Head of caudate nucleus (tissue), 42 donors: ENCODE data around the gene GPR62.

Experiments used
- DNase-seq, 42 donors: peaks; one replicate each; pipeline versions ENCODE4 v3.0.0 to v3.0.0-alpha.2; 2020 to 2021; ENCODE audit warnings: mixed read lengths in 7 of 42
- intact Hi-C: fragments of 100-400 bp; cut with DNase I; formaldehyde crosslinking; loops from one replicate; pipeline ENCODE4 v1.15.0; 2022

GPR62 gene

DNA sequence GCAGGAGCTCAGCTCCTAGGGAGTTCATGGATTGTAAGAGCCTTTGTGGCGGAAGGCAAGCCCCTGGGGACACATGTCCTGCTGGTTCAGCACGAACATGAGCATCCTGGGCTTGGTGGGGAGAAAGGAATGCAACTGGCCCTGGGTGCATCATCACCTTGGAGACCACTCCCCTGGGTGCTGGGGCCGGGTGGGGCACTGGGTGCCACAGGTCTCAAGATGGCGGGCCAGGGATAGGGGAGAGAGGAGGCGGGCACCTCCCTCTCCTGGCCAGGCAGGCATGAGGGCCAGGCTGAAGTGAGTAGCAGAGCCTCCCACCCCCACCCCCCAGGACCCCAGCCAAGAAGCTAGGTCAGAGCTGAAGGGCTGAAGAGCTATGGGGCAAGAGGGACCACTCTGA lies 11.3 kb downstream of the GPR62 start:
- intact Hi-C loops, result no loop called here
- peak in 9 of 42 donors; percentile 20 to 62 (median 33) for DNase-seq

DNA sequence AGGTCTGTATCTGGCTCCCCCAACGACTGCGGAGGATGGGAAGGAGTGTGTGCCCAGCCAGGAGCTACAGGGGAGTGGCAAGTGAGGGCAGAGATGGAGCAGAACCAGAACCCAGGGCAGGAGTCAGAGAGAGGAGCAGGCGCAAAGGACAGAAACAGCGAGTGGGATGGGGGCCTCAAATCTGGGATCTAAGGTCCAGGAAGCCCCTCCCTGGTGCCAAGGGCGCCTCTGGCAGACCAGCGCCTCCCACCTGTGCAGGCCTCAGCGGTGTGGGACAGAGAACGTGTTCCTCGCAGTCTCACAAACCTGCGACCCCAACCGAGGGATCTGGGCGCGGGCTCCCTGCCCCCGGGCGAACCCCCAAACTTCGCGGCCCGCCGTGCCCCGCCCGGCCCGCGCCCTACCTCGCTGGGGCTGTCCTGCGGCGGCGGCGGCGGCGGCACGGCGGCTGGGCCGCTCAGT lies 11.8 kb downstream of the GPR62 start:
- DNase-seq, result peak in 1 of 42 donors; percentile 47
- intact Hi-C loops, result no loop called here

DNA sequence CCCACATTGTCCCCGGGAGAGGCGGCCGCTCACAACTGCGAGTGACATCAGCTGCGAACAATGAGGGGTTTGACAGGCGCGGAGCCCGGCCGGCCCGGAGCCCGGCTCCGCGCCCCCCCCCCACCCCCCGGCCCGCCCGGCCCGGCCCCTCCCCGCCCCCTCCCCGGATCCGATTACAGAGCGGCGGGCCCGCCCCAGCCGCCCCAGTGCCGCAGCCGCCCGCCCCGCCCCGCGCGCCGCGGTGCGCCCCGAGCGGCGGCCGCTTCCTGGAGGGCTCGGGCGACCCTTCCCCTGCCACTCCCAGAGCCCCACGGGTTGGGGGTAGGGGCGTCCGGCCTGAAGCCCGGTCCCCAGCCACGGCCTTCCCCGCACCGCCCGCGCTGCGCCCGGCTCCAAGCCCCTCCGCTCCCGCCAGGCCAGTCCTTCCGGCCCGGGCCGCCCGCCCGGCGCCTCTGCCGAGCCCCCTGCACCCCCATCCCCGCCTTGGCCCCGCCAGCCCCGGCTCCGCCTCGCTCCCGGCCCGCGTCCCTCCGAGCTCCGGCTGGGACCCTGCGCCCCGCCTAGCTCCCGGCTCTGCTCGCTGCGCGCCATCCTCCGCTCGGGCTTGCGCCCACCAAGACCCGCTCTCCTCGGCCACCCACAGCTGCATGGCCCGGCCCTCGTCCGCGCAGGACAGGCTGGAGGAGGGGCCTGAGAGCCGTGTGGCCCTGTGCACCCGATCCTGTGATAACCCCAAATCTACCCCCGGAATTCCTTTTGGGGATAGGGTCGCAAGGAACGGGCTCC lies 12.4 kb downstream of the GPR62 start, which contains the start of gene PCBP4:
Gene PCBP4, minus strand, starts transcription at position 71 of the 786 bp plus-strand sequence. CDS start 6,214 bp downstream, outside the sequence.
- intact Hi-C loops, result no loop called here
- DNase-seq, result peak; percentile 74 to 94 (median 86)

DNA sequence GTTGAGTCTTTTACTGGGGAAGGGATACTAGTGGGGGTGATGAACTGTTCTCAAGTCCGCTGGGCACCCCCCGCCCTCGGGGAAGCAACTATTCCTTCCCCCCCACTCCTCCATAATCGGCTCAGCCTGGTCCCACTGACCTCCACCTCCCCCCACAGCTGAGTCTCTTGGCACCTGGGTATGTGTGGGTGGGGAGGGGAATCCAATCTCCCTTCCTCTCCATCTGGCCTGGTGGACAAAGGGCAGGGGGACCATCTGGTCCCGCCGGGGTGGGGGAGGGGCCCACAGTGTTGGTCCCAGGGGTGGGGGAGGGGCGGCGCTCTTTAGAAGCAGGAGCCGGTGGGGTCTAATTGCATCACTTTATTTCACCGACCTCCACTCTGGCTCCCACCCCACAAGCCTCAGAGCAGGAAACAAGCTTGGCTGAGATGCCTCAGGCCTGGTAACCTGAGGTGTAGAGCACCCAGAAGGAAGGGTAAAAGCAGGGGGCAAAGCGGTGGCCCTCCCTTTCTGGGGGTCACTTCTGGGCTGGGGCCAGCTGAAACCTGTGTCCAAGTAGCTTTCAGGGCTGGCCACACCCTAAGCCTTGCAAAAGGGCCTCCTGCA lies 13.1 kb downstream of the GPR62 start:
- DNase-seq, result peak in 10 of 42 donors; percentile 13 to 67 (median 30)
- intact Hi-C loops, result no loop called here

DNA sequence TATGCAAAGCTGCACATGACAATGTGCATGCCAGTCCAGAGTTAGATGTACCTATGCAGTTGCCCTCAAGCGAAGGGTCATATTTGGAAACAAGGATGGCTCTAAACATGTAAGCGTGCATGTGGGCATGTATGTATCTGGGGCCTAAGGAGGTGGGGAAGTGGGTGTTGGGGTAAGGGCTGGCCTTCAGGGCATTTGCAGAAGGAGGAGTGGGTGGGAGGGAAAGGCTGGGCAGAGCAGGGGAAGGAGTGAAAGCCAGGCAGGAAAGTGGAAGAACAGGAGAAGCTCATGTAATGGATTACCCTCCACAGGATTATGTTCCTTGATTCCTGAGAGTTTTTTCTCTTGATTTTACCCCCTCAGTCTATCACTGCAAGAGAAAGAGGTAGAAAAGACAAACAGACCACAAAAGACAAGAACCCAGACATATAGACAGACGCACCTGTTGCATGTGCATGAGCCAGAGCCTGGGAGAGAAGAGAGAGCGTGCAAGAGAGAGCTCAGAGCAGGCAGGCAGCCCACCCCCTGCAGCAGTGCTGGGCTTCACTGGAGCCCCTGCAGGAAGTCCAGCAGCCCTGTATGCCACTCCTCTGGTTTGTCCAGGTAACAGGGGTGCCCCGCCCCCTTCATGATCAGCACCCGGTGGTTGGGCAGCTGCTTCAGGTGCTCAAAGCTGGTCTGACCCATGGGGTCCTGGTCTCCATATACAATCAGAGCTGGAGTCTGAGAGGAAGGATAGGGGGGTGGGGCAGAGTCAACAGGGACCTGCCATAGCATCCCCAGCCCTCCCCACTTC lies 13.9 kb downstream of the GPR62 start:
- no peak for DNase-seq
- intact Hi-C loops, result no loop called here

DNA sequence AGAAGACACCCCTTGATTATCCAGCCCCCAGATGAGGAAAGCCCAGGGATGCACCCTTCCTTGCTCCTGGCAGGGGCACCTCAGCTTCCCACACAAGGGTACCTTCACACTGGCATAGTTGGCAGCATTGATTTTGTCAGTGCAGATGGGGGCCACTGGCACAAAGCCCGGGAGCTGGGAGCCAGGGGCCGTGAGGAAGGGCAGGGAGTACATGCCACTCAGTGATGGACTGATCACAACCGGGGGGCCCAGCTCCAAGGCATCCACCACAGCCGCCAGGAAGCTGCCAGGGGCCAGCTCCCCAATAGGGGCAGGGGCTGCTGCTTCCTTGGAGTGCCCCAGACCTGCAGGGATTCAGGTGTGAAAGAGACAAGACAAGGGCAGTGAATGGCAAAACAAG lies 14.7 kb downstream of the GPR62 start:
- DNase-seq, result no peak
- intact Hi-C loops, result no loop called here

DNA sequence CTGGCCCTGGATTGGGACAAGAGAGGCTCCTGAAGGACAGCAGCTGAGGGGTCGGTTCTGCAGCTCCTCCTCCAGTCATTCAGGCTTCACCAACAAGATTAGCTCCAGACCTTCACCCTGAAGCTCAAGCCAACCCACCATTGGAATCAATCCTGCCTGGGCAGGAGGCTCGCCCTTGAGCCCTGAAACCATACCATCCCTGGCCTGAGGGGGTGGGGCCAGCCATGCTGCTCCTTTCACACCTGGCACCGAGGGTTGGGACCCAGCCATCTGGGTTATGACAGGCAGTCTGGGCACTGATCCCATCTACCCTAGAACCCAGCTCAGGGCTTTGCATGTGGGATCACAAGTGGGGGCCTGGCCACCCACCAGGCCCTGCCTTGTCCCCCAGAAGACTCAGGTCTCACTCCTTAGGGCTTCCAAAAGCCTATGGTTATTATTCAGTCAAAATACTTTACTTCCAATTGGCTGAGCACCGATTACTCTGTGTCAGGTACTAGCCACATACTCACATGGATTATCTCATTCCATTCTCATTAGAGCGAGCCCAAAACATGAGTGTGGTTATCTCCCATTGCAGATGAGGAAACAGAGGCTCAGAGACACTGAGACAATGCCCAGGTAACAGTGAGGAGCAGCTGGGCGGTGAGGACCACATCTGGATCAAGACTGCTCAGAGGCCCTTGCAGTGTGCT lies 15.6 kb downstream of the GPR62 start:
- intact Hi-C loops, result no loop called here
- DNase-seq, result no peak

DNA sequence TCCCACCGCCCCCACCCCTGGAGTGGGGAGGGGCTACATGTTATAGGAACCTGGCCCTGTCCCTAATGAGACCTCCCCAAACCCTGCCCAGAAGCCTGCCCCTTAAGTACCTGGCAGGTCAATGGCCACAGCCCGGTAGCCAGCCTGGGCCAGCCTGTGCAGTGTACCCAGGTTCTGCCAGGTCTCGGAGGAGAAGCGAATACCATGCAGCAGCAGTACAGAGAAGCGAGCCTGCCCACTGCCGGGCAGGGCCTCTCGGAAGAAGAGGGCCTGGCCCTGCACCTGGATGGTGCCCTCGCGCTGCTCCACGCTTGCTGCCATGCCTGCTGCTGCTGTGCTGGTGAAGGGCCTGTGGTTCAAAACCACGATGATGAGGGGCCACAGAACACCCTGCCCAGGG lies 16.2 kb downstream of the GPR62 start:
- intact Hi-C loops, result no loop called here
- DNase-seq, result no peak

DNA sequence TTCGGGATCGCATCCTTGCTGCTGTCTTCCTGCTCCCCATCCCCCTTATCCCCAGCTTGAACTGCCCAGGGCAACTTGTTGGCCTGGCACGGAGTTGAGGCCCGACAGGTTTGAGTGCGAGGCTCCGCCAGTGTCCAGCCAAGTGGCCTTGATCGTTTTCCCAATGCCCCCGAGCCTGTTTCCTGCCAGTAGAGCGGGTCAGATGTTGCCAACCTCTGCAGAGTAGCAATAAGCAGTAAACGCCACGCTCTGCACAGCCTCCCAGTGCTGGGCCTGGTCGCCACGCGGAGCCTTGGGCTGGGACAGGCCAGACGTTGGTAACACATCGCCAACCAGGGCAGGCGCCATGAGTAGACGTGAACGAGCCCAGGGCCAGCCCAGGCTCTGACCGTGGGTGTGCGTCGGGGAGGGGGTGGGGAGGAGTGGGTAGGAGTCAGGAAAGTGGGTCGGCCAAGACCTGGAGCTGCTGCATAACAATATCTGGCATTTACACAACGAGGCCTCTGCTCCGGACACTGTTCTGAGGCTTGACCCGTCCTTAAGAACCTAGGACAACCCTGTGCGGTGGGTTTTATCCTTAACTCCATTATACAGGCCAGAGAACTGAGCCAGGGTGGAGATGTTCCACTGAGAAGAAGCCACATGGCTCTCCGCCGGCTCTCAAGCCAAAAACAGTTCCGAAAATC lies 19.2 kb downstream of the GPR62 start:
- intact Hi-C loops, result loop anchor here (2.0 kb wide), 1 partner anchor 32 kb away; the partner anchor contains the start of gene PARP3
- DNase-seq, result peak in 16 of 42 donors; percentile 27 to 65 (median 43)

DNA sequence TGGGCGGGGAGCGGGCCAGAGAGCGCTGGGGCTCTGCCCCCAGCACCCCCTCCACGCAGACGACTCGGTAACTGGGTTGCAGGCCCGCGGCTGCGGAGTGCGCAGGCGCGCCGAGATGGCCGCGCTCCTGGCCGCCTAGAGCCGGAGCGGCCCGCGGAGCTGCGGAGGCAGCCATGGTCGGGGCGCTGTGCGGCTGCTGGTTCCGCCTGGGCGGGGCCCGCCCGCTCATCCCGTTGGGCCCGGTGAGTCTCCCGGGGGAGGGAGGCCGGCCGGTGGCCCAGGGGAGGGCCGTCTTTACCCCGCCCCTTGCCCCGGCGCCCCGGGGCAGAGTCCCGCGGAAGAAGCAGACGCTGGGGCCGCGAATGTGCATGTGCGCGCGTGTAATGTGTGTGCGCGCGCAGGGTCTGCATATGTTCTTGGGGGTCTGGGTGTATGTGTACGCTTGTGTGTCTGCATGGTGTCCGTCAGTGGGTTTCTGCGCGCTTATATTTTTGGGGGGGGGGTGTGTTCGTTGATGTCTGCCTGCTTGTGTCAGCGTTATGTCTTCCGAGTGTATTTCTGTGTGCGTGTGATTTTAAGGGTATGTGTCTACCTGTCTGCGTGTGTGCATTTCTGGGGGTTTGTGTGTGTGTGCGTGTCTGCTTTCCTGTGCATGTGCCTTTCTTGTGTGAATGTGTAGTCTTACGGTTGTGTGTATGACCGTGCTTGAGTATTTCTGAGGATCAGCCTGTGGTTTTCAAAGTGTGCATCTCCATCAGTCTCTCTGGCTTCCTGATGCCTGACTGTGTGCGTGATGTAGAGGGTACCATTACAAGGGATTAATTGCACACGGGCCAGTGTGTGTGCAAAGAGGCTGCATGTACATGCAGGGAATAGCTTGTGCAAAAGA lies 20.0 kb downstream of the GPR62 start, which contains the start of gene ABHD14A:
Gene ABHD14A, plus strand, starts transcription at position 102 of the 889 bp plus-strand sequence. Its CDS starts 72 bp downstream, at position 174.
- peak in 40 of 42 donors; percentile 63 to 87 (median 76) for DNase-seq
- intact Hi-C loops, result loop anchor here (2.0 kb wide), 1 partner anchor 32 kb away; the partner anchor contains the start of gene PARP3

DNA sequence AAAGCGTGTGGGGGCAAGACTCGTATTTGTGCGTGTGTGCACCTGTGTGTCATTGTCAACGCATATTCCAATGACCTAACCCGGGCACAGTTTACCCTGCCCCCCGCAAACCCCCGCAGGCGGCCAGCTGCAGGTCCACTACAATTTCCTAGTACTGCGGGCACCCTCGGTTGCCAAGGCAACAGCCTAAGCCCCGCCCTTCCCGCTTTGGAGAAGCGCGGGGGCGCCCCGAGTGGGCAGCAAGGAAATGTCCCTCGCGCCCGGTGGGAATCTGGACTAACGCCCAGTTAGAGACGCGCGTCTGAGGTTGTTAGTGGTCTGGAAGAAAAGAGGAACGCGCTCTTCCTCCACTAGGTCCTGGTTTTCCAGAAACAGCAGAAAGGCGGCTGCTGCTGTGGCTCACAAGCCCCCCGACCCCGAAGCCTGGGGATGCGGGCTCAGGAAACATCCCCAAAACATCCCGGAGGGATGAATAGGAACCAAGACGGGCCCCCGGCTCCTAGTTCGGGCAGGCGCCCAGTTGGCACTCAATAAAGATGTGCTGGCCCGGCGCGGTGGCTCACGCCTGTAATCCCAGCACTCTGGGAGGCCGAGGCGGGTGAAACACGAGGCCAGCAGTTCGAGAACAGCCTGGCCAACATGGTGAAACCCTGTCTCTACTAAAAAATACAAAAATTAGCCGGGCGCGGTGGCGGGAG lies 20.8 kb downstream of the GPR62 start:
- intact Hi-C loops, result loop anchor here (2.0 kb wide), 1 partner anchor 33 kb away; the partner anchor contains the start of gene PARP3
- DNase-seq, result peak; percentile 75 to 93 (median 86)

DNA sequence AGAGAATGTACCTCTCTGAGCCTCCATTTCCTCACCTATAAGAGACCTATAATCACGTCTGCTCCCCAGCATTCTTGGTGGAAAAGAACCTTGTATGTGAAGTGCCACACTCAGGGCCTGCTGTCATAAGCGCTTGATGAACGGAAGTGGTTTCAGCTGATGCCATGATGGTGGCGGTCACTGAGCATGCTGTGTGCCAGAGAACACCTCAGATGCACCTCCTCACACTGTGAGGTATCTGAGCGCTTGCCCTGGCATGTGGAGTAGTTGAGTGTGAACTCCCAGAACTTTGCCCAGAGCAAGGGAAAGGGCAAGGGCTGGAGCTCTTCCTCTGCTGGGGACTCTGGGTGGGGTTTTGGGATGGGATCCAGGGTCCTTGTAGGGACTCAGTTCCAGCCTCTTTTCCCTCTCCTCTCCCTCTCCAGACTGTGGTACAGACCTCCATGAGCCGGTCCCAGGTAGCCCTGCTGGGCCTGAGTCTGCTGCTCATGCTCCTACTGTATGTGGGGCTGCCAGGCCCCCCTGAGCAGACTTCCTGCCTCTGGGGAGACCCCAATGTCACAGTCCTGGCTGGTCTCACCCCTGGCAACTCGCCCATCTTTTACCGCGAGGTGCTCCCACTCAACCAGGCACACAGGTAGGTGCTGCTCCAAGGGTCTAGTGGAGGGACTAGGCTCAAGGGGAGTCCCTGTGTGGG lies 22.4 kb downstream of the GPR62 start:
- intact Hi-C loops, result no loop called here

DNA sequence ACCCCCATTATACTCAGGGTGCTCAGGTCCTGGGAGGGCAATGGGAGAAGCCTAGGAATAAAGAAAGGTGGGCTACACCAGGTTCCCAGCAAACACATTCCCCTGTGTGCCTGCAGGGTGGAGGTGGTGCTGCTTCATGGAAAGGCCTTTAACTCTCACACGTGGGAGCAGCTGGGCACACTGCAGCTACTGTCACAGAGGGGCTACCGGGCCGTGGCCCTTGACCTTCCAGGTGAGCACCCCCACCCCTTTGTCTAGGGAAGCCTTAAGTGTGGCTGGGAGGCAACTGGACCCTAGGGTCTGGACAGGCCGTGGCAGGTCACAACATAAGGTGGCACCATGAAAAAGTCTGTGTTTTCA lies 22.9 kb downstream of the GPR62 start:
- no peak for DNase-seq
- intact Hi-C loops, result no loop called here

More for the DNA sequence above, 22.4 kb downstream of the GPR62 start:
- no peak for DNase-seq

DNA sequence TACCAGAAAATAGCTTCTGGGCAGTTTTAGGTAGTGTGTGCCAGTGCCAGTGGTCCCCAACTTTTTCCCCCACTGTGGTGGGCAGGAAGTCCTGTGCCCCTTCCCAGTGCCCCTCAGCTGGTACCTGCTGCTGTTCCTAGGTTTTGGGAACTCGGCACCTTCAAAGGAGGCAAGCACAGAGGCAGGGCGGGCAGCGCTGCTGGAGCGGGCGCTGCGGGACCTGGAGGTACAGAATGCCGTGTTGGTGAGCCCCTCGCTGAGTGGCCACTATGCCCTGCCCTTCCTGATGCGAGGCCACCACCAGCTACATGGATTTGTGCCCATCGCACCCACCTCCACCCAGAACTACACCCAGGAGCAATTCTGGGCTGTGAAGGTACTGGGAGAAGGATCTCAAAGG lies 25.1 kb downstream of the GPR62 start:
- intact Hi-C loops, result no loop called here
- no peak for DNase-seq

DNA sequence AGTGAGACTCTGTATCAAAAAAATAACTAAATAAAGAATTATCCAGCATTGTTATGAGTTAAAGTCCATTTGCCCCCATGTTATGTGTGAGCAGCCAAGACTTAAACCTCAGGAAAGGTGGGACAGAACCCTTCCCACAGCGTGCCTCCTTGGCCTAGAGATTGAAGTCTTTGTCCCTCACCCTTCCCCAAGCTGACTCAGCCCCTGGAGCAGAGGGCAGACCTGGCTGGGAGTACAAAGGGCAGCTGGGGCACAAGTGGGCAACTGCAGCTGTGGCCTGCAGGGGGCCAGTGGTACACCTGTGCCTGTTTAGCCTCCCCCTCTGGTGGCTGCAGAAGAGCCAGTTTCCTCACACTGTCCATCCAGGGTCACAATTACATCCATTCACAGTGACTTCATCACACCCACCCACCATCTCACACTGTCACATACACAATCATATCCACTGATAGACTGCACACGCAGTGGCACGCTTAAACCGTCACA lies 27.2 kb downstream of the GPR62 start:
- DNase-seq, result no peak
- intact Hi-C loops, result no loop called here
